ENCODE results near the gene TCF3.

GRCh38 chr19:1646149-1646548 is 6.3 kb downstream of the TCF3 start:
- TF ChIP-seq EZH2 (IDR thresholded peaks at IDR 0.05; ENCODE audit: low read length) = no peak
- TF ChIP-seq, protein P1, sequence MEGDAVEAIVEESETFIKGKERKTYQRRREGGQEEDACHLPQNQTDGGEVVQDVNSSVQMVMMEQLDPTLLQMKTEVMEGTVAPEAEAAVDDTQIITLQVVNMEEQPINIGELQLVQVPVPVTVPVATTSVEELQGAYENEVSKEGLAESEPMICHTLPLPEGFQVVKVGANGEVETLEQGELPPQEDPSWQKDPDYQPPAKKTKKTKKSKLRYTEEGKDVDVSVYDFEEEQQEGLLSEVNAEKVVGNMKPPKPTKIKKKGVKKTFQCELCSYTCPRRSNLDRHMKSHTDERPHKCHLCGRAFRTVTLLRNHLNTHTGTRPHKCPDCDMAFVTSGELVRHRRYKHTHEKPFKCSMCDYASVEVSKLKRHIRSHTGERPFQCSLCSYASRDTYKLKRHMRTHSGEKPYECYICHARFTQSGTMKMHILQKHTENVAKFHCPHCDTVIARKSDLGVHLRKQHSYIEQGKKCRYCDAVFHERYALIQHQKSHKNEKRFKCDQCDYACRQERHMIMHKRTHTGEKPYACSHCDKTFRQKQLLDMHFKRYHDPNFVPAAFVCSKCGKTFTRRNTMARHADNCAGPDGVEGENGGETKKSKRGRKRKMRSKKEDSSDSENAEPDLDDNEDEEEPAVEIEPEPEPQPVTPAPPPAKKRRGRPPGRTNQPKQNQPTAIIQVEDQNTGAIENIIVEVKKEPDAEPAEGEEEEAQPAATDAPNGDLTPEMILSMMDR (optimal IDR thresholded peaks at IDR 0.05 in 1 of 3, IDR thresholded peaks at IDR 0.05 in 1 of 3, conservative IDR thresholded peaks at IDR 0.05 in 1 of 3; ENCODE audit: extremely low read depth in 1 of 3, insufficient read depth in 2 of 3, low read length in 3 of 3) = no peak

All from keratinocyte (primary cell).